SU-DHL-6 (cell line): ENCODE measurements around the gene ATF6.

Experiments used
- CTCF ChIP-seq: fragments of 200-600 bp; sonication (generic); IDR thresholded peaks from one replicate; pipeline ENCODE4 v1.5.1; 2017; ENCODE audit warnings: antibody characterized with exemption, mild to moderate bottlenecking, low read length, moderate library complexity; ENCODE audit not compliant: insufficient read depth, poor library complexity, severe bottlenecking
- EZH2phosphoT487 ChIP-seq: fragments of 200-600 bp; sonication (generic), shearing (Covaris generic); conservative IDR thresholded peaks from 2 replicates; pipeline ENCODE4 v1.6.1; 2018; ENCODE audit warnings: mild to moderate bottlenecking, antibody characterized with exemption, low read length, moderate library complexity, mixed read lengths

DNA sequence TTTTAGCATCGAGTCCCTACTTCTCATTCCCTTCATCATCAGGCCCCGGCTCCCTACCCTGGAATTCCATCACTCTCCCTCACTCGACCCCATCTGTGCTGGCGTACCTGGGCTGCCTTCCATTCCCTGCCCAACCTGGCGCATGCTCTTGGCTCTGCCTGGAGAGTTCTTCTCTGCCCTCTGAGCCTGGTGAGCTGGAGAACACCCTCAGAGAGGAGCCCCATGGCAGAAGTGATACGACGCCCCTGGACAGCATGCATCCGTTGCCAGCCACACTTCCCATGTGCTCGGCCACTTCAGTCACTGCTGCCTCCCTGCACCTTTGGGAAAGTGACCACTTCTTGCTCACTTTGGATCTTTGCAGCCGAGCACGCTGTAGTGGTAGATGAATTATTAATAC is 227.5 kb downstream of the ATF6 start:
- no peak for TF ChIP-seq EZH2phosphoT487
- no peak for TF ChIP-seq CTCF
